SK-N-SH treated with all-trans-retinoic acid at 6 μM for 48 hours (cell line): ENCODE data around the gene ARHGAP10.

Experiments
- SNAI2 ChIP-seq: fragments of 250-450 bp; sonication (Bioruptor Pico); IDR thresholded peaks from 2 replicates; pipeline ENCODE4 v1.5.0; 2020; ENCODE audit warnings: mild to moderate bottlenecking, moderate library complexity
- ZFP3 ChIP-seq: fragments of 250-450 bp; sonication (Bioruptor Pico); IDR thresholded peaks from 2 replicates; pipeline ENCODE4 v1.5.0; 2020; ENCODE audit warnings: mild to moderate bottlenecking, moderate library complexity
- TF ChIP-seq, protein P1 (sequence below): fragments of 250-450 bp; sonication (Bioruptor Pico); IDR thresholded peaks from 2 replicates; pipeline ENCODE4 v1.5.1; 2020; ENCODE audit warnings: low read depth, mild to moderate bottlenecking, moderate library complexity

DNA sequence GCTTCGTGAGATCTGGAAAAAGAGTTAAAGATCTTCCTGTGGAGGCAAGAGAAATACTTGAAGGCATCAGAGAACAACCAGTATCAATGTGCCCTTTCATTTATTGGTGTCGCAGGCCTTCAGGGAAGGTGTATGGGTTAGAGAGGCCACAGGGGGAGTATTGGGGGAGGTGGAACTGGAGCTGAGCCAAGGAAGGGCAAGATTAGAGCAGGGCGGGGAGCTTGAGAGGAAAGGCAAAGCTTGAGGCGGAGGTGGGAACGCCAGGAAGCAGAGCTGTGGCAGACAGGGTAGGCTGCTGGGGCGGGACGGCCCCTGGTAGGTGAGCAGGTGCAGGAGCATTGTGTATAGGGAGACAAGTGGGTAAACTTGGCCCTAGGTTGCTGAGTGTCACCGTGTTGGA lies 329.9 kb downstream of the ARHGAP10 start:
- TF ChIP-seq SNAI2 (CRISPR knock-in tag) (no peak), ZFP3 (CRISPR knock-in tag) (no peak)
- TF ChIP-seq, protein P1, sequence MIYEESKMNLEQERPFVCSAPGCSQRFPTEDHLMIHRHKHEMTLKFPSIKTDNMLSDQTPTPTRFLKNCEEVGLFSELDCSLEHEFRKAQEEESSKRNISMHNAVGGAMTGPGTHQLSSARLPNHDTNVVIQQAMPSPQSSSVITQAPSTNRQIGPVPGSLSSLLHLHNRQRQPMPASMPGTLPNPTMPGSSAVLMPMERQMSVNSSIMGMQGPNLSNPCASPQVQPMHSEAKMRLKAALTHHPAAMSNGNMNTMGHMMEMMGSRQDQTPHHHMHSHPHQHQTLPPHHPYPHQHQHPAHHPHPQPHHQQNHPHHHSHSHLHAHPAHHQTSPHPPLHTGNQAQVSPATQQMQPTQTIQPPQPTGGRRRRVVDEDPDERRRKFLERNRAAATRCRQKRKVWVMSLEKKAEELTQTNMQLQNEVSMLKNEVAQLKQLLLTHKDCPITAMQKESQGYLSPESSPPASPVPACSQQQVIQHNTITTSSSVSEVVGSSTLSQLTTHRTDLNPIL (CRISPR knock-in tag): no peak
